HCT116 (cell line): ENCODE data around the gene NEK1.
"Not testable (repeated sequence)": the region's sequence is repeated elsewhere in the genome, so short reads cannot be mapped to it uniquely, and the experiment has no call there.

Experiments
- ATF3 ChIP-seq: IDR thresholded peaks from 2 replicates; pipeline ENCODE4 v1.6.1; 2012
- CTCF ChIP-seq, 3 experiments: fragments of 200-600 bp in 1 of 3; sonication (generic) in 1 of 3; IDR thresholded peaks in 2 of 3; conservative IDR thresholded peaks in 1 of 3; 2 replicates each; pipeline ENCODE4 v1.5.1; 2012 to 2017; ENCODE audit warnings: low read depth in 2 of 3, low read length in 2 of 3, antibody characterized with exemption in 1 of 3, borderline replicate concordance in 1 of 3, control low read depth in 1 of 3, mild to moderate bottlenecking in 1 of 3, mixed read lengths in 1 of 3, mixed run types in 1 of 3, moderate library complexity in 1 of 3; ENCODE audit not compliant: insufficient read depth in 1 of 3
- EZH2 ChIP-seq: fragments of 200-600 bp; sonication (generic); IDR thresholded peaks from 2 replicates; pipeline ENCODE4 v1.6.1; 2017; ENCODE audit warnings: antibody characterized with exemption, mixed run types
- EZH2phosphoT487 ChIP-seq: fragments of 200-600 bp; IDR thresholded peaks from 2 replicates; pipeline ENCODE4 v1.6.1; 2018; ENCODE audit warnings: antibody characterized with exemption, borderline replicate concordance
- FOSL1 ChIP-seq: IDR thresholded peaks from 2 replicates; pipeline ENCODE4 v1.6.1; 2012; ENCODE audit warnings: low read depth
- SIN3A ChIP-seq: IDR thresholded peaks from 2 replicates; pipeline ENCODE4 v1.6.1; 2012; ENCODE audit warnings: low read depth
- YY1 ChIP-seq: IDR thresholded peaks from 2 replicates; pipeline ENCODE4 v1.6.1; 2011; ENCODE audit warnings: low read length, low read depth, moderate library complexity, mild to moderate bottlenecking; ENCODE audit not compliant: insufficient replicate concordance; ENCODE audit errors: extremely low read depth
- ZNF274 ChIP-seq: fragments of 200-500 bp; sonication (Bioruptor generic); IDR thresholded peaks from 2 replicates; pipeline ENCODE4 v1.6.1; 2014; ENCODE audit warnings: mild to moderate bottlenecking, low read depth, low read length, inconsistent platforms

- TF ChIP-seq YY1; EZH2; ATF3; CTCF (IDR thresholded peaks at IDR 0.05 in 2 of 3, conservative IDR thresholded peaks at IDR 0.05 in 1 of 3; ENCODE audit: borderline replicate concordance in 1 of 3, insufficient read depth in 1 of 3, low read depth in 2 of 3, low read length in 2 of 3); SIN3A; ZNF274; EZH2phosphoT487; FOSL1: not testable (repeated sequence)
Measured at GRCh38 chr4:169571012-169571411, 41.4 kb downstream of the NEK1 start.
